Skin epidermis (tissue), 12 donors: Measurements from ENCODE around the gene LETM1.
A peak's percentile ranks its signal among the peaks of the same experiment; 100 is the strongest.

Experiments used
- H3K27ac ChIP-seq, 21 experiments: fragments of 200-600 bp; sonication (generic) in 11 of 21; one replicate each; pipeline ENCODE4 v1.5.0; 2020; ENCODE audit warnings: mild to moderate bottlenecking in 3 of 21, inconsistent platforms in 2 of 21, moderate library complexity in 2 of 21
- H3K4me3 ChIP-seq, 7 experiments: fragments of 200-600 bp; sonication (generic) in 2 of 7; one replicate each; pipeline ENCODE4 v1.5.0; 2020; ENCODE audit warnings: inconsistent platforms in 2 of 7, mild to moderate bottlenecking in 2 of 7, moderate library complexity in 1 of 7

The LETM1 gene

GRCh38 chr4:1873776-1874175 lies 17.8 kb upstream of the LETM1 start:
- no peak overlapping the region for H3K4me3 ChIP-seq
- peak overlapping the region in 2 of 21 experiments; percentile 14 to 91 for H3K27ac ChIP-seq

- Histone ChIP-seq H3K4me3 (no peak overlapping the region), H3K27ac (peak overlapping the region in 2 of 21 experiments; percentile 86 to 91)
These were observed 17.3 kb upstream of the LETM1 start for GRCh38 chr4:1873291-1873690.

- Histone ChIP-seq H3K27ac (peak overlapping the region in 6 of 21 experiments; percentile 16 to 93 (median 76)), H3K4me3 (peak overlapping the region in 2 of 7 experiments; percentile 83 to 91)
These were observed 16.9 kb upstream of the LETM1 start for GRCh38 chr4:1872870-1873269.

- peak overlapping the region; percentile 66 to 95 (median 88) for H3K27ac ChIP-seq
- peak overlapping the region; percentile 70 to 96 (median 91) for H3K4me3 ChIP-seq
These were observed 15.6 kb upstream of the LETM1 start for GRCh38 chr4:1871471-1872021.

GRCh38 chr4:1870578-1871443 lies 14.9 kb upstream of the LETM1 start, which contains the start of gene NSD2:
Gene NSD2, plus strand, starts transcription at chr4:1871393. Its CDS starts 29,262 bp downstream, at chr4:1900655.
- Histone ChIP-seq H3K4me3 (peak within 1 kb of the TSS; percentile 79 to 96 (median 91)), H3K27ac (peak within 1 kb of the TSS; percentile 84 to 100 (median 98))

- H3K4me3 ChIP-seq: peak overlapping the region; percentile 57 to 88 (median 79)
- peak overlapping the region; percentile 79 to 100 (median 98) for H3K27ac ChIP-seq
These were observed 14.3 kb upstream of the LETM1 start for GRCh38 chr4:1870328-1870577.

GRCh38 chr4:1869530-1870327 lies 13.8 kb upstream of the LETM1 start:
- Histone ChIP-seq H3K4me3 (peak overlapping the region; percentile 57 to 88 (median 79)), H3K27ac (peak overlapping the region in 20 of 21 experiments; percentile 87 to 100 (median 98))

GRCh38 chr4:1868912-1869311 lies 13.0 kb upstream of the LETM1 start:
- Histone ChIP-seq H3K4me3 (no peak overlapping the region), H3K27ac (no peak overlapping the region)

GRCh38 chr4:1868293-1868692 lies 12.3 kb upstream of the LETM1 start:
- Histone ChIP-seq H3K4me3 (no peak overlapping the region), H3K27ac (no peak overlapping the region)

- Histone ChIP-seq H3K27ac (no peak overlapping the region), H3K4me3 (no peak overlapping the region)
These were observed 10.3 kb upstream of the LETM1 start for GRCh38 chr4:1866189-1866661.

GRCh38 chr4:1864076-1865008 lies 8.4 kb upstream of the LETM1 start:
- H3K27ac ChIP-seq: no peak overlapping the region
- no peak overlapping the region for H3K4me3 ChIP-seq

GRCh38 chr4:1863297-1864033 lies 7.5 kb upstream of the LETM1 start:
- H3K27ac ChIP-seq: no peak overlapping the region
- no peak overlapping the region for H3K4me3 ChIP-seq

GRCh38 chr4:1862961-1863296 lies 7.0 kb upstream of the LETM1 start:
- peak overlapping the region in 1 of 7 experiments; percentile 29 for H3K4me3 ChIP-seq
- no peak overlapping the region for H3K27ac ChIP-seq

GRCh38 chr4:1862055-1862911 lies 6.3 kb upstream of the LETM1 start:
- peak overlapping the region in 6 of 7 experiments; percentile 10 to 30 (median 26) for H3K4me3 ChIP-seq
- peak overlapping the region in 6 of 21 experiments; percentile 29 to 58 (median 40) for H3K27ac ChIP-seq

- Histone ChIP-seq H3K27ac (no peak overlapping the region), H3K4me3 (no peak overlapping the region)
These were observed 3.4 kb upstream of the LETM1 start for GRCh38 chr4:1859389-1859753.

- Histone ChIP-seq H3K4me3 (no peak overlapping the region), H3K27ac (no peak overlapping the region)
These were observed 2.0 kb upstream of the LETM1 start for GRCh38 chr4:1857931-1858330.

GRCh38 chr4:1856943-1857699 lies 1.2 kb upstream of the LETM1 start:
- peak overlapping the region; percentile 55 to 98 (median 91) for H3K4me3 ChIP-seq
- H3K27ac ChIP-seq: peak overlapping the region; percentile 60 to 94 (median 89)
